Thoracic aorta (tissue), 2 donors: ENCODE results near the gene DNAJB11. TPM values are rescaled to one million over a fixed set of nuclear protein-coding genes. Genes with fewer than 3 reads are reported as not detected.

Experiments
- ATAC-seq: fragments of 150-250 bp; one replicate; pipeline ENCODE4 v1.8.0; 2017; ENCODE audit warnings: low read depth; ENCODE audit not compliant: insufficient number of reproducible peaks, low FRiP score
- DNase-seq: peaks from one replicate; pipeline ENCODE4 v3.0.0-alpha.2; 2020; ENCODE audit warnings: low spot score
- H3K27ac ChIP-seq, 2 donors: fragments of 200-600 bp; sonication (generic); 1 replicate in 1 of 2; 2 replicates in 1 of 2; pipeline ENCODE4 v1.5.1; 2016; ENCODE audit warnings: mild to moderate bottlenecking in 2 of 2, moderate library complexity in 2 of 2
- H3K27me3 ChIP-seq: fragments of 200-600 bp; sonication (generic); replicated peaks from 2 replicates; pipeline ENCODE4 v1.6.0; 2016; ENCODE audit warnings: mild to moderate bottlenecking; ENCODE audit not compliant: insufficient read depth
- H3K36me3 ChIP-seq: fragments of 200-600 bp; sonication (generic); one replicate; pipeline ENCODE4 v1.5.1; 2016
- H3K4me1 ChIP-seq, 2 donors: fragments of 200-600 bp; sonication (generic); 1 replicate in 1 of 2; 2 replicates in 1 of 2; pipeline versions ENCODE4 v1.5.1 to v1.6.0; 2016; ENCODE audit warnings: low read depth in 2 of 2, mild to moderate bottlenecking in 1 of 2; ENCODE audit not compliant: control insufficient read depth in 1 of 2
- H3K4me3 ChIP-seq: fragments of 200-600 bp; sonication (generic); 2 replicates; pipeline ENCODE4 v1.5.1; 2016; ENCODE audit warnings: mild to moderate bottlenecking
- H3K9me3 ChIP-seq: fragments of 200-600 bp; sonication (generic); 2 replicates; pipeline ENCODE4 v1.5.1; 2016
- CTCF ChIP-seq: fragments of 200-600 bp; sonication (generic); IDR thresholded peaks from one replicate; pipeline ENCODE4 v1.5.1; 2019; ENCODE audit warnings: antibody characterized with exemption
- total RNA-seq, 2 donors: library from RNA; depleted of rRNA; stranded (reverse); fragments of >200 nt; gene quantifications; one replicate each; pipeline versions ENCODE4 v1.1.0 to v1.2.3, GENCODE V29; 2016

Gene DNAJB11
- total RNA-seq, 2 donors from 2014 or later: 41.3 to 44.9 TPM

- no peak overlapping the region for H3K27ac ChIP-seq
- peaks cover 0 to 16% of the 10 kb centered on the region in 2 donors for H3K4me1 ChIP-seq
- H3K4me3 ChIP-seq: no peak overlapping the region
- TF ChIP-seq CTCF: no peak
- H3K9me3 ChIP-seq: no peaks in the 10 kb centered on the region
- H3K36me3 ChIP-seq: no peaks in the 10 kb centered on the region
- no peak for ATAC-seq
- H3K27me3 ChIP-seq: no peaks in the 10 kb centered on the region
- no peak for DNase-seq
Measured at GRCh38 chr3:186603159-186603558, 32.6 kb downstream of the DNAJB11 start.

GRCh38 chr3:186605078-186605477 is 34.6 kb downstream of the DNAJB11 start:
- ATAC-seq (no peak), DNase-seq (no peak)
- Histone ChIP-seq H3K27ac (no peak overlapping the region), H3K36me3 (no peaks in the 10 kb centered on the region), H3K9me3 (no peaks in the 10 kb centered on the region), H3K27me3 (no peaks in the 10 kb centered on the region), H3K4me3 (no peak overlapping the region), H3K4me1 (peaks cover 0 to 11% of the 10 kb centered on the region in 2 donors)
- TF ChIP-seq CTCF: no peak

GRCh38 chr3:186605561-186606545 is 35.3 kb downstream of the DNAJB11 start:
- ATAC-seq (no peak), DNase-seq (no peak)
- no peak overlapping the region for H3K4me3 ChIP-seq
- H3K4me1 ChIP-seq: peaks cover 0 to 11% of the 10 kb centered on the region in 2 donors
- no peaks in the 10 kb centered on the region for H3K27me3 ChIP-seq
- H3K27ac ChIP-seq: no peak overlapping the region
- TF ChIP-seq CTCF: no peak
- no peaks in the 10 kb centered on the region for H3K36me3 ChIP-seq
- no peaks in the 10 kb centered on the region for H3K9me3 ChIP-seq

- ATAC-seq: no peak
- Histone ChIP-seq H3K4me3 (no peak overlapping the region), H3K4me1 (peaks cover 0 to 11% of the 10 kb centered on the region in 2 donors), H3K36me3 (no peaks in the 10 kb centered on the region), H3K27ac (no peak overlapping the region), H3K9me3 (no peaks in the 10 kb centered on the region), H3K27me3 (no peaks in the 10 kb centered on the region)
- TF ChIP-seq CTCF: no peak
- DNase-seq: no peak
Measured at GRCh38 chr3:186608624-186609215, 38.2 kb downstream of the DNAJB11 start.

GRCh38 chr3:186609247-186609868 is 38.8 kb downstream of the DNAJB11 start:
- Histone ChIP-seq H3K4me3 (no peak overlapping the region), H3K4me1 (peaks cover 0 to 11% of the 10 kb centered on the region in 2 donors), H3K36me3 (no peaks in the 10 kb centered on the region), H3K9me3 (no peaks in the 10 kb centered on the region), H3K27ac (no peak overlapping the region), H3K27me3 (no peaks in the 10 kb centered on the region)
- no peak for ATAC-seq
- no peak for TF ChIP-seq CTCF
- no peak for DNase-seq
